ACHN (cell line): ENCODE results near the gene INPP5A.

Experiments used
- DNase-seq: peaks from one replicate; pipeline ENCODE4 v3.0.0-alpha.2; 2015
- in situ Hi-C: cut with HindIII; loops from 2 replicates; pipeline ENCODE4 v1.10.0; 2017; ENCODE audit warnings: low sequenced_read_pairs, low pct_ligation_motif_present, low pct_unique_long_range_greater_than_20kb

Gene INPP5A

DNA sequence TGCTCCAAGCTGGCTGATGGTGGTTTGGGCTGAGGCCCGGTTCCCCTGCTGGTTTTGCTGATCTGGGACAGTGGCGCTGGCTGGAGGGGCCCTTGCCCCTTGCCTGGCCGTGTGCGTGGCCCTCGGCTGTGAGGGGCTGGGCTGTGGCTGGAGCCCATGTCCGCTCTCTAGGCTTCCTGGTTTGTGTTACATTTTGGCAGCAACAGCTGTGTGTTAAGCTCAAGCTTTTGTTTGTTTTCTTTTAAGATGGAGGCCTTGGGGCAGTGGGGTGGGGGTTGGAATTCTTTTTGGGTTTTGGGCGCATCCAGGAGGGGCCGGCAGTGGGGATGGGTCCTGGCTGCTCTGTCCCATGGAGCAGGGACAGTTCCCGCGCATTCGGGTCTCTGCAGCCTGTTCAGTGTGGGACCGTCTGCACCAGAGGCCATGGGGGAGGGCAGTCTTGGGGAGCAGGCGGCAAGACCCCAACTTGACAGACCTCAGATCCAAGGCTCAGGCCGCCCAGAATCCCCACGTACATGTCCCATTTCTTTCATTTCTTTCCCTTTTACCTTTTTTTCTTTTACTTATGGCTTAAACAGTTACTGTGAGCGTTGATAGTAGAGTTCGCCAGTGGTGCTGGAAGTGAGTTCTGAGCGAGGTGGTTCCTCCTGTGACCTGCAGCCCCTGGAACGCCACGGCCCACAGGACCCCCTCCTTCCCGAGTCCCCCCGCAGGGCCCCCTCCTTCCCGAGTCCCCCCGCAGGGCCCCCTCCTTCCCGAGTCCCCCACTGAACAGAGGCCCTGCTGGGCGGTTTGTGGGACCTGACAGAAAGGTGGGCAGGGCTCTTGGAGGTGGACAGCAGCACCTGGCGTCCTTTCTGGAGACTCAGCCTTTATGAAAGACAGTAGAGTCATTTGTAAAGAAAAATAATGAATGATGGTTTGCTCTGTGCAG, 75.3 kb downstream of the INPP5A start:
- in situ Hi-C loops, result no loop called here
- DNase-seq, result no peak

DNA sequence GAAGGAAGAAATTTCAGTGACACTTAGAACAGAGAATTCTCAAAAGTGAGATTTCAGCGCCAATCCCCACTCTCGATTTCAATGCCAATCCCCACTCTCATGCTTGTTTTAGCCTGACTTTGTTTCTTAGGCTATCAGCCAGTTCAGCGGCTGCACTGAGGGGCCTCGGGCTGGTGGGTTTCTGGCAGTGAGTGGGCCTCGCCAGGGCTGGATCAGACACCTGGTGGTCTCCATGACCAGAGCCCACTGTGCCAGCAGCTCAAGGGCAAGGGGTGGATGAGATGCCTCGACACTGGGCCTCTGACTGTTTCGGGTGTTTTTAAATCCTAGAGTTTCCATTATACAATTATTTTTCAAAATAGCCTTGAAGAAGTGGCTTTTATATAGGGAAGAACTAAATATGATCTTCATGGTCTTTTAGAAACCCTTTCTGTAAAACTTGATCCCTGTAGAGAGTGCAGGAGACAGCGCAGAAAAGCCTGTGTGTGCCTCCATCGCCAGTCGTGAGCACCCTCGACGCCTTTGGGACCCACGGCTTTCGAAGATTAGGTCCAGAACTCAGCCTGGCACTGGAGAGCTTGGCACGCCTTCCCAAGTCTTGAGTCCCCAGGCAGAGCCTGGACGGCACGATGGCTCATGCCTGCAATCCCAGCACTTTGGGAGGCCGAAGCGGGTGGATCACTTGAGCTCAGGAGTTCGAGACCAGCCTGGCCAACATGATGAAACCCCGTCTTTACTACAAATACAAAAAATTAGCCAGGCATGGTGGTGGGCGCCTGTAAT, 76.2 kb downstream of the INPP5A start:
- in situ Hi-C loops, result no loop called here
- no peak for DNase-seq

DNA sequence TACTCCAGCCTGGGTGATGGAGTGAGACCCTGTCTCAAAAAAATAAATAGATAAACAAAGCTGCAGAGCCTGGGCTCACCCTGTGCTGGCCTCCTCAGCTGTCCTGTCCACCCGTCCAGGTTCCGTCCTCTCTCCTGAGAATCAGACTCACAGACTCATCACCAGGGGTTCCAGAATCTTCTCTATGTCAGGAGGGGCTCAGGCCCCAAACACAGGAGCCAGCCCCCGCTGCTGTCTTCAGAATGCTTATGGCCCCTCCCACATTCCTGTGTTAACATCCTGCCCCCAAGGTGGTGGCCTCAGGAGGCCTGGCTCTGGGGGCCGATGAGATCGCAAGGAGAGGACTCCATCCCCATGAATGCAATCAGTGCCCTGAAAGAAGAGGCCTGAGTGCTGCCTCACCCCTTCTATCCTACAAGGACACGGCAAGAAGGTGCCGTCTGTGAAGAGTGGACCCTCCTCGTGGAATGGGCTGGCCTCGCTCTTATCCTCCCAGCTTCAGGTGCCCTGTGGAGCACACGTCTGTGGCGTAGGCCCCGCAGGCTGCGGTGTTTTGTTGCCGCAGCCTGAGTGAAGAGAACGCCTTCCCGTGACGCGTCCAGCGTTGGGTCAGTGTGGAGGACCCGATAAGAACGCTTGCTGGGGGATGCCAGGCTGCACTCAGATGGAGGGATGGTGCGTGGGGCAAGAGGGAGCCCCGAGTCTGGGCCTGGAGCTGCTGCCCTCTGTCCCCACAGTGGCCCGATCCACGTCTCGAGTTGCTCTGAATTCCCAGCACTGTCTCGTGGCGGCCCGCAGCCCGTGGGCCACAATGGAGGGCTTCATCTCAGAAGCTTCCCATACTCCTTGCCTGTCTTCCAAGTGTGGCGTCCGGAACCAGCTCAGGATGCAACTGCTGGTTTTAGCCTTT, 77.1 kb downstream of the INPP5A start:
- DNase-seq, result no peak
- in situ Hi-C loops, result no loop called here

DNA sequence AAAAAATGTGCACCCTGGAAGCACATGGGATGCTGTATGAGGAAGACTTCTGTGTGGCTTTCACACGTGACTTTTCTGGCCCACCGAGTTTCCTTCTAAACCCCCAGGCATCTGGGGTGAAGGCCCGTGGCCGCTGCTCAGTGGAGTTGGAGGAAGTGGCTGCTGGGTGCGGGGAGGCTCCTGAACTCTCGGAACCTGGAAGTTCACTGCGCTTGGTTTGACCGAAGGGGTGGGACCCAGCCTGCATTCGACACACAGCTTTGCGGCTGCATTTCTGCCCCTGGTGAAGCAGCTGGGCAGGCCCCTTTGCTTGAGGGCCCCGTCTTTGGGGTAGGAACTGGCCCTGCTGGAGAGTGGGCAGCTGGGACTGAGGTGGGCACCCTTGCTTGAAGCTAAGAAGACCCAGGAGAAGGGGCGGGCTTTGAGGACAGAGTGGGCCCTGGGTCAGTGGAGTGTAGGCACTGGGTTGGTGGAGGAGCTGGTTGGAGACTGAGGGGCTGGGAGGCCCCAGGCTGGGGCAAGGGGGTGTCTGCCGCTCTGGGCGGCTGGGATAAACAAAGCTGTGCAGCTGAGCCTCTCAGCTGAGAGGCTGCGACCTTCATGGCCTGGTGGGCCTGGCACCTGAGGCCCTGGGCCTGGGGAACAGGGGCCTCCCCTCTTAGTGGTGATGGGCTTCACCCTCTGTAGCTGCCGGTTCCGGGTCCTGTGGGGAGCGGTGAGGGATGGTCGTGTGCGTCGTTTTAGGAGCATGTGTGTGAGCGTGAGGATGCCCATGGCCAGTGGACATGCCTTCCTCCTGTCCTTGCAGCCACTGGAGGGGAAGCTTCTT, 78.0 kb downstream of the INPP5A start:
- in situ Hi-C loops, result no loop called here
- DNase-seq, result no peak

- DNase-seq, result no peak
- in situ Hi-C loops, result no loop called here
These were observed 78.8 kb downstream of the INPP5A start for GRCh38 chr10:132616170-132616995.

DNA sequence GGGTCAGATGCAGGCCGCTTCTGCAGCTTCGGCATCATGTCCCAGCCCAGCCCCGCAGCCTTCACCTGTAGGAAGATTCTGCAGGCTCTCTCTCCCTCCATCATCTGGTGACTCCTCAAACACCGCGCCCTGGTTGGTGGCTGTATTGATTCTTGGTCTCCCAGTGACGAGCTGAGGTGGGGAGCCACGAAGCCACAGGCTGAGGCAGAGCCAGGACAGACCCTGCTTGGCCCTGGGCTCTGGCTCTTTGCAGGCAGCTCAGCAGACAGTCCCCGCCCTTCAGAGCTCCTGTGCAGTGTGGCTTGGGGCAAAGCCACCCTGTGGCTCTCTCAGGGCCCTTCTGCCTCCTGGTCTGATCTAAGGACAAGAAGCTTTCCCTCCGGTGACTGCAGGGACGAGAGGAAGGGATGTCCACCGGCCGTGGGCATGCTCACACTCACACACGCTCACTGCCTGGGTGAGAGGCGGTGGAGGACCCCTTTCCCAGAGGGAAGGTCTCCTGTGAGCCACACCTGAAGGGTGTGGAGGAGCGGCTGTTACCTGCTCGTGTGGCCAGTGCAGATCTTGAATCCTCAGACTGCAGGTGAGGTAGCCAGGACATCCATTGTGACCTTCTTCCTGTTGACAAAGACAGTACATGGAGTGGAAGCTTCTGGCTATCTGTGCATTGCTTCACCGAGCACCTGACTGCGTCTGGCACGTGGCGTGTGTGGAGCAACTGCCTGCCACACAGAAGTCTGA, 79.6 kb downstream of the INPP5A start:
- in situ Hi-C loops, result no loop called here

DNA sequence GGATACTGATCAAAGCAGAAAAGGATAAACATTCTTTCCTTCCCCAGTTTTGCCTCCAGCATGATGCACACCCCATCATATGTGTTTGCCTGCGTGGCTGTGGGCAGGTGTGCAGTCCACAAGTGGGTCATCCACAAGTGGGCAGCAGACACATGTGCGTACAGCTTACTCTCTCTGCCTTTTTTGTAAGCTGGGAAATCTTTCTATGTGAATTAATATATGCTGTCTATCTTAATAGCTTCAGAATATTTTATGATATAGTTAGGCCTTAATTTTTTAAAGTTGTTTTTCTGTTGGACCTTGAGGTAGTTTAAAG, 80.1 kb downstream of the INPP5A start:
- in situ Hi-C loops, result no loop called here
- no peak for DNase-seq

More for the DNA sequence above, 79.6 kb downstream of the INPP5A start:
- no peak for DNase-seq

DNA sequence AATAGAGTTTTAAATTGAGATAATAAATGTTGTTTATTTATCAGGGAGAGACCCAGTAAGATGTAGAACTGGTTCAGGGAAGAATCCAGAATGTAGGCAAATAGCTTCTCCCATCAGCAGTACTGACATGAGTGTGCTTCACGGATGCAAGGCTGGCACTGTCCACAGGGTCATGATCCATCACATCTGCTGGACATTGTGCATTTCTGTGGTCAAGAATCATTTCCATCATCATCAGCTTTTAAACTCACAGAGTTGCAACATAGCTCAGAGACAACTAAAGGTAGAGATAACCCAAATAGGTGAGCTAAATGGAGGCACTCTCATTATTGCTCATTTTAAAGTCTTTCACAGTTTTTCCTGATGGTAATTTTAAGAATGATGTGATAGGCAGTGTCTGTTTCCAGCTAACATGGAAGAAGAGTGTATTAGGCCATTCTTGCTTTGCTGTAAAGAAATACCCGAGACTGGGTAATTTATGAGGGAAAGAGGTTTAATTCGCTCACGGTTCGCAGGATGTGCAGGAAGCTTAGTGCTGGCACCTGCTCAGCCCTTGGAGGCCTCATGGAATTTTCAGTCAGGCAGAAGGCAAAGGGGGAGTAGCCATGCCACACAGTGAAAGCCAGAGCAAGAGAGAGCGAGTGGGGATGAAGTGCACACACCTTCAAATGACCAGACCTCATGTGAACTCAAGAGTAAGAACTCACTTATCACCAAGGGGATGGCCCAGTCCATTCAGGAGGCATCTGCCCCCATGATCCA, 80.8 kb downstream of the INPP5A start:
- in situ Hi-C loops, result no loop called here
- DNase-seq, result no peak

DNA sequence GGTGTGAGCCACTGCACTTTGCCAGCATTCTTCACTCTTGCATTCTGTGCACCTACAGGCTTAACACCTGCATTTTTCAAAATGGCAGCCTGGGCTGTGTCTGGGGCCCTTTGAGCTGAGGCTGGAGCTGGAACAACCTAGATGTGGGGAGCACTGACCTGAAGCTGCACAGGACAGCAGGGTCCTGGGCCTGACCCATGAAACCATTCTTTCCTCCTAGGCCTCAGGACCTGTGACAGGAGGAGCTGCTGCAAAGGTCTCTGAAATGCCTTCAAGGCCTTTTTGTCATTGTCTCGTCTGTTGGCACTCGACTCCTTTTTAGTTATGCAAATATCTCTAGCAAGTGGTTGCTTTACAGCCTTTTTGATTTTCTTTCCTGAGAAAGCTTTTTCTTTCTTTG, 82.3 kb downstream of the INPP5A start:
- DNase-seq, result no peak
- in situ Hi-C loops, result no loop called here

GRCh38 chr10:132624061-132624846, 86.7 kb downstream of the INPP5A start:
- no peak for DNase-seq
- in situ Hi-C loops, result no loop called here

GRCh38 chr10:132624847-132625471, 87.4 kb downstream of the INPP5A start:
- no peak for DNase-seq
- in situ Hi-C loops, result no loop called here

DNA sequence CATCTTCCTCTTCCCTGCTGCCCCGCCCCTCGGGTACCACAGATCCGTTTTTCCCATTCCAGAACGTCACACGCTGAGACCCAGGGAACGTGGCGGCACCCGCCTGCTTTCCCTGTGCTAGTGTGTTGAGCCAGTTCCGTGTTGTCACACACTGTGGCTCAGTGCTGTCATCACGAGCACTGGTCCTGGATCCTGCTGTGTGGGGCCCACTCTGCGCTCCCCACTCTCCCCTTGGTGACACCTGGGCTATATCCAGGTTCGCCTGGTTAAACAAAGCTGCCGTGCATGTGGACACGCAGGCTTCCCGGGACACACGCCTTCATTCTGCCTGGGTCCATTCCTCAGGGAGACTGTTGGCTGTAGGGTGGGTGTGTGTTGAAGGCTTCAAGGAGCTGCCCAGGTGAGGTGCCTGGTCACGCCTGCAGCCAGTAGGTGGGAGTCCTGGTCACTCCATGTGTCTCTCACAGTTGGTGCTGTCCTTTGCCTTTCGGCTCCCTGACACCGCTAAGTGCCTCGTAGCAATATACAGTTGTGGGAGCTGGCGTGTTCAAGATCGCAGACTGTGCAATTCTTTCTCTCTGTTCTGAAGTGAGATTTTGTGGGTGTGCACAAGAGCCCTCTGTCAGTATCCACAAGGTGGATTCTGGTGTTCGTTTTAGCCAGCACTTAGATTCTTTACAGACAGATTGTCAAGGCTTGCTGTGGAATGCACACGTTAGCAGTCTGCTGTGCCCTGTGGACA, 88.6 kb downstream of the INPP5A start:
- DNase-seq, result no peak
- in situ Hi-C loops, result no loop called here

- DNase-seq, result no peak
- in situ Hi-C loops, result no loop called here
These were observed 89.4 kb downstream of the INPP5A start for GRCh38 chr10:132626761-132627665.
